DND-41 (cell line): Measurements from ENCODE around the gene ATP10A.

ENCODE experiments used
- ATAC-seq: fragments of 200-7000 bp; cut with Tn5 transposase; 3 replicates; pipeline ENCODE4 v1.9.1; 2021; ENCODE audit warnings: low read depth; ENCODE audit not compliant: insufficient read depth
- DNase-seq: peaks from one replicate; pipeline ENCODE4 v3.0.0-alpha.2; 2020
- H2AFZ ChIP-seq: 2 replicates; pipeline ENCODE4 v1.6.0; 2012; ENCODE audit warnings: low read depth, low read length
- H3K27ac ChIP-seq: 2 replicates; pipeline ENCODE4 v1.5.1; 2012; ENCODE audit warnings: low read length, inconsistent platforms
- H3K27me3 ChIP-seq: fragments of 200-600 bp; sonication (generic); 2 replicates; pipeline ENCODE4 v1.6.0; 2012; ENCODE audit warnings: low read length, mild to moderate bottlenecking, inconsistent platforms; ENCODE audit not compliant: insufficient read depth, poor library complexity
- H3K36me3 ChIP-seq: 2 replicates; pipeline ENCODE4 v1.5.1; 2012; ENCODE audit warnings: low read length, inconsistent platforms; ENCODE audit not compliant: insufficient read depth
- H3K4me1 ChIP-seq: 2 replicates; pipeline ENCODE4 v1.5.1; 2012; ENCODE audit warnings: mild to moderate bottlenecking, low read length; ENCODE audit not compliant: insufficient read depth
- H3K4me2 ChIP-seq: 2 replicates; pipeline ENCODE4 v1.6.0; 2012; ENCODE audit warnings: mild to moderate bottlenecking, moderate library complexity, low read length, inconsistent platforms; ENCODE audit not compliant: insufficient read depth
- H3K4me3 ChIP-seq, 2 experiments: fragments of 200-600 bp in 1 of 2; shearing (Covaris generic) in 1 of 2; 2 replicates each; pipeline ENCODE4 v1.5.1; 2012 to 2016; ENCODE audit warnings: inconsistent platforms in 2 of 2, low read length in 2 of 2, mild to moderate bottlenecking in 2 of 2, low read depth in 1 of 2, moderate library complexity in 1 of 2
- H3K79me2 ChIP-seq: 2 replicates; pipeline ENCODE4 v1.6.0; 2012; ENCODE audit warnings: low read length, inconsistent platforms; ENCODE audit not compliant: insufficient read depth
- H3K9ac ChIP-seq: 2 replicates; pipeline ENCODE4 v1.6.0; 2012; ENCODE audit warnings: low read depth, mild to moderate bottlenecking, inconsistent platforms, low read length, moderate library complexity
- H3K9me3 ChIP-seq: 2 replicates; pipeline ENCODE4 v1.5.1; 2012; ENCODE audit warnings: low read length, moderate library complexity, mild to moderate bottlenecking, inconsistent platforms; ENCODE audit not compliant: insufficient read depth, severe bottlenecking
- H4K20me1 ChIP-seq: 2 replicates; pipeline ENCODE4 v1.6.0; 2012; ENCODE audit warnings: low read length; ENCODE audit not compliant: insufficient read depth
- EZH2 ChIP-seq: IDR thresholded peaks from 3 replicates; pipeline ENCODE4 v1.6.1; 2012; ENCODE audit warnings: borderline replicate concordance, low read depth, mild to moderate bottlenecking, moderate library complexity, low read length, inconsistent platforms; ENCODE audit not compliant: severe bottlenecking
- TF ChIP-seq, protein P1 (sequence below): IDR thresholded peaks from 2 replicates; pipeline ENCODE4 v1.5.1; 2012; ENCODE audit warnings: borderline replicate concordance, low read length, moderate library complexity, mild to moderate bottlenecking; ENCODE audit not compliant: poor library complexity, severe bottlenecking; ENCODE audit errors: extremely low read depth

Gene ATP10A

DNA sequence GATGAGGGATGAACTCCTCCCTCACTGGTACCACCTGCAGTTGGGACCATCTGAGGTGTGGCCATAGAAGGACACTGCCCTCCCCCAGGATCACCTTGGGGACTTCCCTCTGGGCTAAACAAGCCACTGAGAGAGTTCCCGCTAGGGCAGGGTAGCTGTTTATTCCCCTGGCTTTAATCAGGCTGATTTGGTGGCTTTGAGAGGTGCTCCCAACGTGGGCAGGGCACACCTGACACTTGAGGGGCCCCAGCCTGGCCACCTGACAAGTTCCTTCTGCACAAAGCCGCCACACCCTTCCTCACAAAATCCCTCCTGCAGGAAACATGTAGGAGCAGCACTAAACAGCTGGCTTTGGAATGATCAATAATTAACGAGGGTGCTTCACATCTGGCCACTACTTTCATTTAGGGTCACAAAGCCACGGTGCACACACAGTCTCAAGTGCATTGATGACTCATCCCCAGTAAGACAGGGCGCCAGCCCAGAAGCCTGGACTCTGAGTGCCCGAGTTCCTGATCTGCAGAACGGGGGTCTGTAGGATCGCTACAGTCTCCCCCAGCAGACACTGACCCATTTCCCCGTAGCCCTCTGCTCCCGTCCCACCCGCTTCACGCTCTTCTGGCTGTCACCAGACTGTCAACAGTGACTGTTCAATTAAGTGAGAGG lies 75.1 kb downstream of the ATP10A start:
- Histone ChIP-seq H3K4me2 (no peak overlapping the region), H3K36me3 (no peaks in the 10 kb centered on the region), H3K4me1 (no peaks in the 10 kb centered on the region), H3K9ac (no peak overlapping the region), H3K4me3 (no peak overlapping the region), H3K79me2 (no peaks in the 10 kb centered on the region), H4K20me1 (no peaks in the 10 kb centered on the region), H3K9me3 (no peaks in the 10 kb centered on the region), H3K27me3 (no peaks in the 10 kb centered on the region), H3K27ac (no peak overlapping the region), H2AFZ (no peak overlapping the region)
- no peak for TF ChIP-seq EZH2
- TF ChIP-seq, protein P1, sequence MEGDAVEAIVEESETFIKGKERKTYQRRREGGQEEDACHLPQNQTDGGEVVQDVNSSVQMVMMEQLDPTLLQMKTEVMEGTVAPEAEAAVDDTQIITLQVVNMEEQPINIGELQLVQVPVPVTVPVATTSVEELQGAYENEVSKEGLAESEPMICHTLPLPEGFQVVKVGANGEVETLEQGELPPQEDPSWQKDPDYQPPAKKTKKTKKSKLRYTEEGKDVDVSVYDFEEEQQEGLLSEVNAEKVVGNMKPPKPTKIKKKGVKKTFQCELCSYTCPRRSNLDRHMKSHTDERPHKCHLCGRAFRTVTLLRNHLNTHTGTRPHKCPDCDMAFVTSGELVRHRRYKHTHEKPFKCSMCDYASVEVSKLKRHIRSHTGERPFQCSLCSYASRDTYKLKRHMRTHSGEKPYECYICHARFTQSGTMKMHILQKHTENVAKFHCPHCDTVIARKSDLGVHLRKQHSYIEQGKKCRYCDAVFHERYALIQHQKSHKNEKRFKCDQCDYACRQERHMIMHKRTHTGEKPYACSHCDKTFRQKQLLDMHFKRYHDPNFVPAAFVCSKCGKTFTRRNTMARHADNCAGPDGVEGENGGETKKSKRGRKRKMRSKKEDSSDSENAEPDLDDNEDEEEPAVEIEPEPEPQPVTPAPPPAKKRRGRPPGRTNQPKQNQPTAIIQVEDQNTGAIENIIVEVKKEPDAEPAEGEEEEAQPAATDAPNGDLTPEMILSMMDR: no peak
- DNase-seq: no peak
- no peak for ATAC-seq

DNA sequence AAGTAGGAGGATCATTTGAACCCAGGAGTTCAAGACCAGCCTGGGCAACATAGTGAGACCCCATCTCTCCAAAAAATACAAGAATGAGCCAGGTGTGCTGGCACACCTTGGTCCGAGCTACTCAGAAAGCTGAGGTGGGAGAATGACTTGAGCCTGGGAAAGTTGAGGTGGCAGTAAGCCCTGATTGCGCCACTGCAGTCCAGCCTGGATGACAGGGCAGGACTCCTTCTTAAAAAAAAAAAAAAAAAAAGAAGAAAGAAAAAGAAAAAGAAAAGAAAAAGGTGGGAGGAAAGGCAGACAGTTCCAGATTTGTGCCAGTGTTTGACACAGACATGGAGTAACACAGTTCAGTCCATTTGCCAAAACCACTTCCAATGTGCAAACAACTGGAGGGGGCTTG lies 75.7 kb downstream of the ATP10A start:
- TF ChIP-seq, protein P1: no peak
- TF ChIP-seq EZH2: no peak
- Histone ChIP-seq H3K9ac (no peak overlapping the region), H3K9me3 (no peaks in the 10 kb centered on the region), H4K20me1 (no peaks in the 10 kb centered on the region), H3K27ac (no peak overlapping the region), H3K79me2 (no peaks in the 10 kb centered on the region), H3K4me1 (no peaks in the 10 kb centered on the region), H3K27me3 (no peaks in the 10 kb centered on the region), H3K4me2 (no peak overlapping the region), H2AFZ (no peak overlapping the region), H3K36me3 (no peaks in the 10 kb centered on the region), H3K4me3 (no peak overlapping the region)
- DNase-seq (no peak), ATAC-seq (no peak)

DNA sequence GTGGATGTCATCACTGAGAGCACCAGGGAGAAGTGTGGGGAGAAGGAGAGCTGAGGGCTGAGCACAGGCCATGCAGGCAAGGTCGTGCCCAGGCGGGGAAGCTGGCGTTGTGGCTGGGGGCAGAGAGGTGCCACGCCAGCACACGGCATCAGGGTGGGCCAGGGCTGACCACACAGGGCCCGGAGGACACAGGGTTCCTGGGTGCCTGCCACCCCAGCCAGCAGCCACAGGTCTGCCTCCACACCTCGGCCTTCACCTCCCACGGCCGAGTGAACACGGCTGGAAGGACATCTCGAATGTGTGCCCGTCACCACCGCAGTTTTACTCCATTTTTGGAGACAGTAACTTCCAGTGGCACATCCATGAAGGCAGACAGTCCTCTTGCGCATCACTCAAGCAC lies 77.1 kb downstream of the ATP10A start:
- Histone ChIP-seq H2AFZ (no peak overlapping the region), H3K36me3 (no peaks in the 10 kb centered on the region), H3K4me2 (no peak overlapping the region), H3K79me2 (no peaks in the 10 kb centered on the region), H3K9ac (no peak overlapping the region), H3K27me3 (no peaks in the 10 kb centered on the region), H3K27ac (no peak overlapping the region), H3K9me3 (no peaks in the 10 kb centered on the region), H4K20me1 (no peaks in the 10 kb centered on the region), H3K4me3 (no peak overlapping the region), H3K4me1 (no peaks in the 10 kb centered on the region)
- TF ChIP-seq EZH2: no peak
- TF ChIP-seq, protein P1: no peak
- DNase-seq (no peak), ATAC-seq (no peak)
